ENCODE data around the gene STRA8.

The STRA8 gene

DNA sequence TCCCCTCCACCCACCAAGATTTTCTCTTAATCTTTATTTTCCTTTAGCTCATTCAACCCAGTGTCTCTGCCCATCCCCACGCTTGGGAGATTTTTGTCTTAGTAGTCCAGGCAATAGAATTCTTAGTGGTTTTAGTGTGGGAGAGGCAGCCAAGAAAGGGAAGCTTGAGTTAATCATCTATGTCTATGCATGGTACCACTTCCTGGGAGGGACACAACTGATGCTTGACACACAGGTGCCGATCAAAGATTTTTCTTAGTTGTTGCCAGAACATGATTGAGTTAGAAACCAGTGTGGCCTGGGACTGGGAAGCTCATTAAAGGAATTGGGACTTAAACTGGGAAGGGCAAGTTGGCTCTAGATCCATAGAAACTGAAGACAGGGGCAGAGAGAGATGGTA is 3.1 kb downstream of the STRA8 start:
- H3K4me3 ChIP-seq: no peak overlapping the region
- no peak for TF ChIP-seq FOXP2 (optimal IDR thresholded peaks at IDR 0.05; ENCODE audit: control extremely low read depth, extremely low read length, insufficient read depth)
- no peak for TF ChIP-seq POLR2AphosphoS5 (IDR thresholded peaks at IDR 0.05; ENCODE audit: borderline replicate concordance, low read depth, low read length)
- TF ChIP-seq EZH2 (IDR thresholded peaks at IDR 0.05): no peak
- no peak overlapping the region for H3K9ac ChIP-seq (ENCODE audit: insufficient read length)
- H3K36me3 ChIP-seq (ENCODE audit: insufficient read depth, low read length): no peaks in the 10 kb centered on the region
- H3K27ac ChIP-seq: no peak overlapping the region
- DNase-seq (ENCODE audit: low read depth, low spot score): no peak
- H3K9me3 ChIP-seq (ENCODE audit: low read depth, low read length): no peaks in the 10 kb centered on the region

DNA sequence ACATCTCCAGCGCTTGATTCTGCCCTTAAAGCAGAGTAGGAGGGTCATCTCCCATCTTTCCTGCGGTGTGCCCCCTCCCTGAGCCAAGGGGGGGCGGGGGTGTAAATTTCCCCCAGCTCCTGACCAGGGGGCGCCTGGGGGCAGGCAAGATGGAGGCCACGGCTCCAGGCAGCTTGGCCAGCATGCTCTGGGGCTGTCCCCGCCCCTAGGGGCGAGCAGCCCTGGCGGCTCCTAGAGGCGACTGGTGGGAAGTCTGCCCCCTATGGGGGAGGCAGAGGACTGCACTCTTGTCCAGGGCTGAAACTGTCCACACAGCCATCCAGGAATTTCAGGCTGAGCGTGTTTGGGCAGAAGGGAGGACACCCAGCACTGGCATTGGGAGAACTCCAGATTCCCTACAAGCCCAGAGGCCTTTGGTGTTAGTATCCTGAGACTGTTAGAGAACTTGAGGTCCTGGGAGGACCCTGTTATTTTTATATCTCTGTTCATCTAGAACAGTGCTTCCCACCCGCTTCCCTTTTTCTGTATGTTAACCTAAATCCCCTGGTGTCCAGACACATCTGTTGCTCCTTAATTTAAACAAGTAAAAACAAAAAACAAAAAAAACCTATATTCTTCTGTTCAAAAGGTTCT is 4.6 kb downstream of the STRA8 start:
- no peak for DNase-seq (ENCODE audit: low read depth, low spot score)
- Histone ChIP-seq H3K36me3 (ENCODE audit: insufficient read depth, low read length) (no peaks in the 10 kb centered on the region), H3K4me3 (no peak overlapping the region), H3K9me3 (ENCODE audit: low read depth, low read length) (no peaks in the 10 kb centered on the region), H3K27ac (no peak overlapping the region), H3K9ac (ENCODE audit: insufficient read length) (no peak overlapping the region)
- no peak for TF ChIP-seq FOXP2 (optimal IDR thresholded peaks at IDR 0.05; ENCODE audit: control extremely low read depth, extremely low read length, insufficient read depth)
- no peak for TF ChIP-seq EZH2 (IDR thresholded peaks at IDR 0.05)
- no peak for TF ChIP-seq POLR2AphosphoS5 (IDR thresholded peaks at IDR 0.05; ENCODE audit: borderline replicate concordance, low read depth, low read length)

DNA sequence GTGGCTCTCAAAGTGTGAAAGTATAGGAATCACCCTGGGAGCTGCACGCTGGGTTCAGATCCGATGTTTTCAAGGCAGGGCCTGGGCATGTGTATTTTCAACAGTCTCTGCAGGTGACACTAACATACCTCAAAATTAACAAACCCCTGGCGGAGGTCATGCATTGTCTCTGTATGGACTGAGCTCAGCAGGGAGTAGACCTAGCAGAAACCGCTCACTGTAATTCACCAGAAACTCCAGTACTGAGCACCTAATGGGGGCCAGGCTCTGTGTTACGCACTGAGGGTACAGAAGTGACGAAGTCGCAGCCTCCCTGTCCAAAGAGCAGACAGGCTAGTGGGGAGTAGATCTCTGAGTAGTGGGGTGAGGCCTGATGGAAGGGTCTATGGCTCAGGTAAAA is 5.6 kb downstream of the STRA8 start:
- Histone ChIP-seq H3K27ac (no peak overlapping the region), H3K9ac (ENCODE audit: insufficient read length) (no peak overlapping the region), H3K4me3 (no peak overlapping the region), H3K9me3 (ENCODE audit: low read depth, low read length) (no peaks in the 10 kb centered on the region), H3K36me3 (ENCODE audit: insufficient read depth, low read length) (no peaks in the 10 kb centered on the region)
- no peak for DNase-seq (ENCODE audit: low read depth, low spot score)
- TF ChIP-seq POLR2AphosphoS5 (IDR thresholded peaks at IDR 0.05; ENCODE audit: borderline replicate concordance, low read depth, low read length): no peak

DNA sequence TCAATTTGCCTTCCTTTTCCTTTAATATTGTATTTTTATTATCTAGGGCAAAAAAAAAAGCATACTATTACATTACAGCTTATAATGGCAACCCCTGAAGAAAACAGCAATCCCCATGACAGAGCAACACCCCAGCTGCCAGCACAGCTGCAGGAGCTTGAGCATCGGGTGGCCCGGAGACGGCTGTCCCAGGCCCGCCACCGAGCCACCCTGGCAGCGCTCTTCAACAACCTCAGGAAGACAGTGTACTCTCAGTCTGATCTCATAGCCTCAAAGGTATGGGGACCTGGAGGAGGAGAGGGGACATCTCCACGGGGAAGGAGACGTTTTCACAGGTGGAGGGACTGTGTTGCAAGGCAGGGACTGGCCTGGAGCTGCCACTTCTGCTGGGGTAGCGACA is 6.8 kb downstream of the STRA8 start:
- no peaks in the 10 kb centered on the region for H3K36me3 ChIP-seq (ENCODE audit: insufficient read depth, low read length)
- TF ChIP-seq FOXP2 (optimal IDR thresholded peaks at IDR 0.05; ENCODE audit: control extremely low read depth, extremely low read length, insufficient read depth): no peak
- no peak for TF ChIP-seq POLR2AphosphoS5 (IDR thresholded peaks at IDR 0.05; ENCODE audit: borderline replicate concordance, low read depth, low read length)
- no peak for TF ChIP-seq EZH2 (IDR thresholded peaks at IDR 0.05)
- no peaks in the 10 kb centered on the region for H3K9me3 ChIP-seq (ENCODE audit: low read depth, low read length)
- DNase-seq (ENCODE audit: low read depth, low spot score): no peak
- H3K27ac ChIP-seq: no peak overlapping the region
- no peak overlapping the region for H3K4me3 ChIP-seq
- H3K9ac ChIP-seq (ENCODE audit: insufficient read length): no peak overlapping the region

- H3K4me3 ChIP-seq: no peak overlapping the region
- no peaks in the 10 kb centered on the region for H3K36me3 ChIP-seq (ENCODE audit: insufficient read depth, low read length)
- no peak overlapping the region for H3K27ac ChIP-seq
- H3K9me3 ChIP-seq (ENCODE audit: low read depth, low read length): no peaks in the 10 kb centered on the region
- H3K9ac ChIP-seq (ENCODE audit: insufficient read length): no peak overlapping the region
- DNase-seq (ENCODE audit: low read depth, low spot score): no peak
- TF ChIP-seq POLR2AphosphoS5 (IDR thresholded peaks at IDR 0.05; ENCODE audit: borderline replicate concordance, low read depth, low read length): no peak
- no peak for TF ChIP-seq FOXP2 (optimal IDR thresholded peaks at IDR 0.05; ENCODE audit: control extremely low read depth, extremely low read length, insufficient read depth)
- no peak for TF ChIP-seq EZH2 (IDR thresholded peaks at IDR 0.05)
These were observed 8.6 kb downstream of the STRA8 start for GRCh38 chr7:135242096-135242684.

DNA sequence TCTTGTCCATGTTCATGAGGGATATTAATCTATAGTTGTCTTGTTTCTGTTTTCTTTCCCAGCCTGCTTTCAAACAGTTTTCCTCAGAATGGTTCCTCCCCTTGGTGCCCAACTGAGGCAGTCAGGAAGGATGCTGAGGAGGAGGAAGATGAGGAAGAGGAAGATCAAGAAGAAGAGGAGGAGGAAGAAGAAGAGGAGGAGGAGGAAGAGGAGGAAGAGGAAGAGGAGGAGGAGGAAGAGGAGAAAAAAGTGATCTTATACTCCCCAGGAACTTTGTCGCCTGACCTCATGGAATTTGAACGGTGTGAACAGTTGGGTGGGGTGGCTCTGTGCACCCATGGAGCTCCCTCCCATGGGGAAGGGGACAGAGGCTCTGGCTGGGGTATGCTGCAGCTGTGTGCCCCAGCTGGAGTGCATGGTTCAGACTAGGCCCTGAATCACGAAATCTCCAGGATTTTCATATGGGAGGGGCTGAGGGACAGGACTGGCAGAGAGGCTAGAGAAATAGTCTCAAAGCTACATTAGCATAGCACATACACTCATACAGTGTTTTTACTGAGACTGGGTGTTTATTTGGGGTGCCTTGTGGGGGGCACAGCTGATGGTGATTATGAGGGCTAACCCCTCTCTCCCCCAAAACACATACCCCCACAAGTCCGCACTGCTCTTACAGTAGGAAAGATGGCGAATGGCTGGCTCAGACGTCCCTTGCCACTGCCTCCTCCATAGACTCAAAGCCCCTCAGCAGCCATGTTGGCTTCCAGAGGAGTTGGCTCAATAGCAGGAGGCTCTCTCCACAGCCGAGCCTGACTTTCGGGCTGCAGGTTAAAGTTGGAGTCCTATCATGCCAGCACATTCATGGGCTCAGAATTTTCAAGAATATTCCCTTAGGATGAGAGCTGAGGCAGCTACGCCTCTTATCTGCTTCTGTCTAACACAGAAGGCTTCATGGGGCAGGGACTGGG is 11.9 kb downstream of the STRA8 start:
- Histone ChIP-seq H3K36me3 (ENCODE audit: insufficient read depth, low read length) (no peaks in the 10 kb centered on the region), H3K4me3 (no peak overlapping the region), H3K9me3 (ENCODE audit: low read depth, low read length) (no peaks in the 10 kb centered on the region), H3K9ac (ENCODE audit: insufficient read length) (no peak overlapping the region), H3K27ac (no peak overlapping the region)
- TF ChIP-seq FOXP2 (optimal IDR thresholded peaks at IDR 0.05; ENCODE audit: control extremely low read depth, extremely low read length, insufficient read depth): no peak
- TF ChIP-seq POLR2AphosphoS5 (IDR thresholded peaks at IDR 0.05; ENCODE audit: borderline replicate concordance, low read depth, low read length): no peak
- no peak for TF ChIP-seq EZH2 (IDR thresholded peaks at IDR 0.05)
- no peak for DNase-seq (ENCODE audit: low read depth, low spot score)

GRCh38 chr7:135246191-135246825 is 12.7 kb downstream of the STRA8 start:
- H3K9ac ChIP-seq (ENCODE audit: insufficient read length): no peak overlapping the region
- no peak for TF ChIP-seq POLR2AphosphoS5 (IDR thresholded peaks at IDR 0.05; ENCODE audit: borderline replicate concordance, low read depth, low read length)
- TF ChIP-seq EZH2 (IDR thresholded peaks at IDR 0.05): no peak
- TF ChIP-seq FOXP2 (optimal IDR thresholded peaks at IDR 0.05; ENCODE audit: control extremely low read depth, extremely low read length, insufficient read depth): no peak
- no peaks in the 10 kb centered on the region for H3K9me3 ChIP-seq (ENCODE audit: low read depth, low read length)
- no peak overlapping the region for H3K4me3 ChIP-seq
- no peaks in the 10 kb centered on the region for H3K36me3 ChIP-seq (ENCODE audit: insufficient read depth, low read length)
- DNase-seq (ENCODE audit: low read depth, low spot score): no peak
- no peak overlapping the region for H3K27ac ChIP-seq

All from SK-N-MC (cell line).